GM12873 (cell line): ENCODE measurements around the gene GRK2.

ENCODE experiments used
- TF ChIP-seq, protein P1 (sequence below): IDR thresholded peaks from 2 replicates; pipeline ENCODE4 v1.5.1; 2012; ENCODE audit warnings: low read depth, mild to moderate bottlenecking, moderate library complexity, low read length, control low read depth; ENCODE audit not compliant: insufficient read depth; ENCODE audit errors: missing control alignments

GRK2 gene

DNA sequence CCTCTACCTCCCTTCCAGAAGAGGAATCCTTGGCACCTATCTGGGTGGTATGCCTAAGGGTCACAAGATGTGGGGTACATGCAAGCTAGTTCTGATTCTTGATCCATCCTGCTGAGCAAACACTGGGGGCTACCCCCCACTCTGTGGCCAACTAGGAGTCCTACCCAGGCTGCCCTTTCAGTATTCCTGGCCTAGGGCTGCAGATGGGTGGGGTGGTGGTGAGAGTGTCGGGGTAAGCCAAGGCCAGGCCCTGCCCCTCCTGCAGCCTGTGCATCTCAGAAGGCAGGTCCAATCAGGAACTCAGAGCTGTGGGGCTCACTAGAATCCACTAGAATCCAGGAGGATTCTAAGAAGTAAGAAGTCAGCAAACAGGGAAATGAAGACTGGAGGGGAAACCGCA lies 47.9 kb downstream of the GRK2 start:
- TF ChIP-seq, protein P1, sequence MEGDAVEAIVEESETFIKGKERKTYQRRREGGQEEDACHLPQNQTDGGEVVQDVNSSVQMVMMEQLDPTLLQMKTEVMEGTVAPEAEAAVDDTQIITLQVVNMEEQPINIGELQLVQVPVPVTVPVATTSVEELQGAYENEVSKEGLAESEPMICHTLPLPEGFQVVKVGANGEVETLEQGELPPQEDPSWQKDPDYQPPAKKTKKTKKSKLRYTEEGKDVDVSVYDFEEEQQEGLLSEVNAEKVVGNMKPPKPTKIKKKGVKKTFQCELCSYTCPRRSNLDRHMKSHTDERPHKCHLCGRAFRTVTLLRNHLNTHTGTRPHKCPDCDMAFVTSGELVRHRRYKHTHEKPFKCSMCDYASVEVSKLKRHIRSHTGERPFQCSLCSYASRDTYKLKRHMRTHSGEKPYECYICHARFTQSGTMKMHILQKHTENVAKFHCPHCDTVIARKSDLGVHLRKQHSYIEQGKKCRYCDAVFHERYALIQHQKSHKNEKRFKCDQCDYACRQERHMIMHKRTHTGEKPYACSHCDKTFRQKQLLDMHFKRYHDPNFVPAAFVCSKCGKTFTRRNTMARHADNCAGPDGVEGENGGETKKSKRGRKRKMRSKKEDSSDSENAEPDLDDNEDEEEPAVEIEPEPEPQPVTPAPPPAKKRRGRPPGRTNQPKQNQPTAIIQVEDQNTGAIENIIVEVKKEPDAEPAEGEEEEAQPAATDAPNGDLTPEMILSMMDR, result no peak

DNA sequence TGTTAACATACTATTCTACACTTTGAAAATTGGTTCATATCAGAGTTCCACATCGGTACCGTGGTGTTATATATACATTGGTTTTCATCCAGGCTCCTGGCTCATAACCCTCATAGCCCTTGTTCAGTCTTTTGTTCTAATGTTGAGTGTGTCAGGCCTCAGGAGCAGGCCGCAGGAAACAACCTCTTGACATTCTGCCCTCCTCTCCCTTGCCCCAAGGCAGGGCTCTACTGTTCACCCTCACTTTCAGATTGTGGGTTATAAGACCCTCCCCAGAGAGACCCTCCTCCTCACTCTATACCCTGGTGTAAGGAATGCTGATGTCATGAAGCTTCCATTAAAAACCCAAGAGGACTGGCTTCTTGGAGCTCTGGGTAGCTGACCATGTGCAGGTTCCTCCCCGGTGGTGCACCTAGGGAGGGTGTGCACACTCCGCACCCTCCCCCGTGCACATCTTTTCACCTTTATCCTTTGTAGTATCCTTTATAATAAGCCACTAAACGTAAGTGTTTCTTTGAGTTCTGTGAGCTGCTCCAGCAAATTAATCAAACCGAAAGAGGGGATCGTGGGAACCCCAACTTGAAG lies 49.1 kb downstream of the GRK2 start:
- TF ChIP-seq, protein P1, result no peak

DNA sequence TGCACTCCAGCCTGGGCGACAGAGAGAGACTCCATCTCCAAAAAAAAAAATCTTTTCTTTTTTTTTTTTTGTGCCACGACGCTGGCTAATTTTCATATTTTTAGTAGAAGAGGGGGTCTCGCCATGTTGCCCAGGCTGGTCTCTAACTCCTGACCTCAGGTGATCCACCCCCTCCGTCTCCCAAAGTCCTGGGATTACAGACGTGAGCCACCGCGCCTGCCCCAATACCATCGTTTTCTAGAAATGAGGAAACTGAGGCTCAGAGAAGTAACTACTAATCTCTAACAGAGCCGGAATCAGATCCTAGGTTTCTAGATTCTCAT lies 50.6 kb downstream of the GRK2 start:
- TF ChIP-seq, protein P1, result no peak

DNA sequence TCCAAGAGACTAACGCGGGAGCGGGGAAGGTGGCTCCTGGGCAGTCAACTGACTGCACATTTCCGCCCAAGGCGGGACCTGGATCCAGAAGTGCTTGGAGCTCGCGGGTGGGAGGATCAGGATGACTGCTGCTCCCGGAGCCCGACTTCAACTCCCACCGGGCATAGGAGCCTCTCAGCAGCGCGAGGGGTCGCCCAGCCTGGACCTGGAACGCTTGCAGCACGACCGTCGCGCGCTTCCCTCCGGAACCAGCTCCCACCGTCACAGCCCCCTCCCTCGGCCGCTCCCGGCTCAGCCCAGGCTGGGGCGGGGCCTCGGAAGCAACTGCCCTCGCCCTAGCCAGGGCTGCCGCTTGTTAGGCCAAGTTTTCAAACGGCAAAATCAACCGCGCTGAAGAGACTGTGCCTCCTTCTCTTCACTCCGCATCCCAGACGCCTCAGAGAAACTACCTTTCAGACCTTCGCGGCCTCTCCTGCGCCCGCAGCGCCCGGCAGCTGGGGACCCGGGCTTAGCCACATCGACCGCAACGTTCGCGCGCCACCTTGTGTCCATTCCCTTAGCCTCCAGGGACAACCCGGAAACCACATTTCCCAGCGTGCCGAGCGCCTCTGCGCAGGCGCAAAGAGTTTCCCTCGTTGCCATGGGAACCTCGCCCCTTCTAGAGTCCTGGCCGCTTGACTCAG lies 51.1 kb downstream of the GRK2 start:
- TF ChIP-seq, protein P1, result peak; percentile 89

DNA sequence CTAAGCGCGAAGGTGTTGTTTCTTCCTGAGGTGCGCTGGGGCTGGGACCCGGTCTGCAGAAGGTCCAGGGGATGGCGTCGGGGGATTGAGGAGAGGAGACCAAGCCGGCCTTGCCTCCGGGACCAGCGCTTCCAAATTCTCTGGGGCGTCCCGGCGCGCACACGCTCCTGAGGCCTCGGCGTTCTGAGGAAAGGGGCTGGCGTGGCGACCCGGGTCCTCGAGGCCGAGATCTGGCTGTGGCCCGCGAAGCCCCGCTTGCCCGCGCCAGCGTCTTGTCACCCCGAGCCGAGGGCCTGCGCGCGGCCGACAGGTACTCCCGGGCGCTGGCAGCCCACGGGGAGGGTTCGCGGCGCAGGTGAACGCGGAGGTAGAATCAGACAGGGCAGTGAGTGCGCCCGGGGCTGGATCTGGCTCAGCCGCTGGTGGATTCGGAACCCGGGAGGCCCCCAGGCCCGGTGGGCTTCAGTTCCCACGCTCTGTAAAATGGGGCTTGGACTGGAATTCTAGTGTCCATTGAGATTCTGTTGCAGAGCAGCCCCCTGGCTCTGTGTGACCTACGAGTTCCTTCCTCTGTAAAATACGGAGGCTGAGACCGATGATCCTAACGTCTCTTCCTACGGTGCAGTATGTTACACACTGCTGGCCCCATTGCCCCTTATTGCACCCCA lies 51.7 kb downstream of the GRK2 start:
- TF ChIP-seq, protein P1, result no peak

DNA sequence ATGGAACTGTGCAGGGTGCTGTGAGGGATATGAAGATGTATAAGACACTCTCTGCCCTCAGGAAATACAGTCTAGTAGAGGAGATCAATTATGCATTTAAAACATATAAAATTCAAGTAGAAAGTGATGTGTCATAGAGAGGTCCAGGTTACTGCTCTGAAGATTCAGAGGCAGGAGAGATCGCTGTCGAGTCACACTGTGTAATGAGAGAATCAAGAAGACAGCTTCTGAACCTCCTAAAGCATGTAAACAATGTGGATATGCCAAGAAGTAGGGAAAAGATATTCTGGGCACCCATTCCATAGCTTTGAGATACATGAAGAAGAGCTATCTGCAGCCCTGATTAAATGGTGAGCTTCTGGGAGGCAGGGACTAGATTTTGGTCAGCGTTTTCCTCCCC lies 53.7 kb downstream of the GRK2 start:
- TF ChIP-seq, protein P1, result no peak

DNA sequence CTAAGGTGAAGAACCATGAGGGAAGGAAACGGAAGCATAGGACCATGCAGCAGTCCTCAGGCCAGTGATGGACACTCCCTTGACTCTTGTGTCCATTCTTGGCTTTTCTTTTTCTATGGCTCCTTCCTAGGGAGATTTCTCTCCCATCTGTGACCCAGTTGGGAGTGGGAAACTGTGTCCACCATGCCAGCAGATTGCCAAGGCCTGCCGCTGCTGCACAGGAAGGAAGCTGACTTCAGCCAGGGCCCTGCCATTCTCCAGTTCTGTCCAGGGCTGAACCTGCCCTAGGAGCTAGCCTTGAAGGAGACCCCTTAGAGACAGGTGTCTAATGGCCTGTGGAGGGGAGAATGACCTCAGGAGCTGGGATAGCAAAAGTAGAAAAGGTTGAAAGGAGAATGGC lies 54.4 kb downstream of the GRK2 start:
- TF ChIP-seq, protein P1, result no peak
